Middle frontal gyrus (tissue), 1 donor: ENCODE data around the gene SIVA1.
"Not testable (repeated sequence)": the region's sequence is repeated elsewhere in the genome, so short reads cannot be mapped to it uniquely, and the experiment has no call there.

Experiments used
- DNase-seq: peaks from one replicate; pipeline ENCODE4 v3.0.0-alpha.2; 2015; ENCODE audit warnings: low spot score; ENCODE audit errors: extremely low spot score

SIVA1 gene

GRCh38 chr14:104719343-104719742 lies 33.6 kb upstream of the SIVA1 start:
- no peak for DNase-seq

- no peak for DNase-seq
Observed at GRCh38 chr14:104721505-104722431, 31.2 kb upstream of the SIVA1 start.

GRCh38 chr14:104722938-104723650 lies 29.9 kb upstream of the SIVA1 start:
- DNase-seq: no peak

- DNase-seq: no peak
Observed at GRCh38 chr14:104723651-104724406, 29.1 kb upstream of the SIVA1 start, which contains the start of gene ADSS1. TSS of gene ADSS1 (plus strand) at chr14:104724229. CDS start at chr14:104724271, 42 bp downstream.

- DNase-seq: no peak
Observed at GRCh38 chr14:104724407-104724980, 28.5 kb upstream of the SIVA1 start.

GRCh38 chr14:104724981-104725771 lies 27.8 kb upstream of the SIVA1 start:
- DNase-seq: no peak

GRCh38 chr14:104725772-104726548 lies 27.0 kb upstream of the SIVA1 start:
- no peak for DNase-seq

- DNase-seq: no peak
Observed at GRCh38 chr14:104726600-104727451, 26.1 kb upstream of the SIVA1 start.

GRCh38 chr14:104728631-104729030 lies 24.3 kb upstream of the SIVA1 start:
- DNase-seq: no peak

GRCh38 chr14:104729176-104729834 lies 23.6 kb upstream of the SIVA1 start:
- DNase-seq: not testable (repeated sequence)

- DNase-seq: no peak
Observed at GRCh38 chr14:104729835-104730181, 23.1 kb upstream of the SIVA1 start.

GRCh38 chr14:104730487-104730886 lies 22.5 kb upstream of the SIVA1 start:
- no peak for DNase-seq

- no peak for DNase-seq
Observed at GRCh38 chr14:104731320-104732294, 21.3 kb upstream of the SIVA1 start.

GRCh38 chr14:104732355-104732804 lies 20.6 kb upstream of the SIVA1 start:
- DNase-seq: no peak

GRCh38 chr14:104732931-104733681 lies 19.8 kb upstream of the SIVA1 start:
- no peak for DNase-seq

GRCh38 chr14:104734051-104734587 lies 18.8 kb upstream of the SIVA1 start:
- DNase-seq: no peak
